PFSK-1 (cell line): ENCODE measurements around the gene MATN1.

Experiments used
- FOXP2 ChIP-seq: optimal IDR thresholded peaks from 2 replicates; pipeline ENCODE3; 2011; ENCODE audit warnings: borderline replicate concordance, control low read depth, inconsistent platforms; ENCODE audit not compliant: insufficient read depth; ENCODE audit errors: extremely low read length, extremely low read depth
- POLR2AphosphoS5 ChIP-seq: IDR thresholded peaks from 2 replicates; pipeline ENCODE4 v1.6.1; 2012; ENCODE audit warnings: low read depth, mild to moderate bottlenecking, control low read depth, low read length, moderate library complexity
- SIN3A ChIP-seq: IDR thresholded peaks from 2 replicates; pipeline ENCODE4 v1.6.1; 2012; ENCODE audit warnings: mild to moderate bottlenecking, low read length, moderate library complexity, borderline replicate concordance; ENCODE audit not compliant: insufficient read depth
- TAF1 ChIP-seq: IDR thresholded peaks from 2 replicates; pipeline ENCODE4 v1.6.1; 2012; ENCODE audit warnings: low read length, control low read depth, borderline replicate concordance; ENCODE audit not compliant: insufficient read depth
- TF ChIP-seq, protein P1 (sequence below), 2 experiments: IDR thresholded peaks; 2 replicates each; pipeline versions ENCODE4 v1.6.1 to v1.8.0; 2011 to 2012; ENCODE audit warnings: low read depth in 2 of 2, low read length in 2 of 2, control low read depth in 1 of 2, inconsistent platforms in 1 of 2, mild to moderate bottlenecking in 1 of 2, moderate library complexity in 1 of 2; ENCODE audit not compliant: insufficient read depth in 1 of 2

Gene MATN1

GRCh38 chr1:30727824-30728223 lies 4.4 kb upstream of the MATN1 start:
- TF ChIP-seq, protein P1, sequence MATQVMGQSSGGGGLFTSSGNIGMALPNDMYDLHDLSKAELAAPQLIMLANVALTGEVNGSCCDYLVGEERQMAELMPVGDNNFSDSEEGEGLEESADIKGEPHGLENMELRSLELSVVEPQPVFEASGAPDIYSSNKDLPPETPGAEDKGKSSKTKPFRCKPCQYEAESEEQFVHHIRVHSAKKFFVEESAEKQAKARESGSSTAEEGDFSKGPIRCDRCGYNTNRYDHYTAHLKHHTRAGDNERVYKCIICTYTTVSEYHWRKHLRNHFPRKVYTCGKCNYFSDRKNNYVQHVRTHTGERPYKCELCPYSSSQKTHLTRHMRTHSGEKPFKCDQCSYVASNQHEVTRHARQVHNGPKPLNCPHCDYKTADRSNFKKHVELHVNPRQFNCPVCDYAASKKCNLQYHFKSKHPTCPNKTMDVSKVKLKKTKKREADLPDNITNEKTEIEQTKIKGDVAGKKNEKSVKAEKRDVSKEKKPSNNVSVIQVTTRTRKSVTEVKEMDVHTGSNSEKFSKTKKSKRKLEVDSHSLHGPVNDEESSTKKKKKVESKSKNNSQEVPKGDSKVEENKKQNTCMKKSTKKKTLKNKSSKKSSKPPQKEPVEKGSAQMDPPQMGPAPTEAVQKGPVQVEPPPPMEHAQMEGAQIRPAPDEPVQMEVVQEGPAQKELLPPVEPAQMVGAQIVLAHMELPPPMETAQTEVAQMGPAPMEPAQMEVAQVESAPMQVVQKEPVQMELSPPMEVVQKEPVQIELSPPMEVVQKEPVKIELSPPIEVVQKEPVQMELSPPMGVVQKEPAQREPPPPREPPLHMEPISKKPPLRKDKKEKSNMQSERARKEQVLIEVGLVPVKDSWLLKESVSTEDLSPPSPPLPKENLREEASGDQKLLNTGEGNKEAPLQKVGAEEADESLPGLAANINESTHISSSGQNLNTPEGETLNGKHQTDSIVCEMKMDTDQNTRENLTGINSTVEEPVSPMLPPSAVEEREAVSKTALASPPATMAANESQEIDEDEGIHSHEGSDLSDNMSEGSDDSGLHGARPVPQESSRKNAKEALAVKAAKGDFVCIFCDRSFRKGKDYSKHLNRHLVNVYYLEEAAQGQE (IDR thresholded peaks at IDR 0.05; ENCODE audit: insufficient read depth in 1 of 2, low read depth in 2 of 2, low read length in 2 of 2), result no peak
- TF ChIP-seq TAF1 (no peak), SIN3A (no peak), FOXP2 (no peak), POLR2AphosphoS5 (no peak)

DNA sequence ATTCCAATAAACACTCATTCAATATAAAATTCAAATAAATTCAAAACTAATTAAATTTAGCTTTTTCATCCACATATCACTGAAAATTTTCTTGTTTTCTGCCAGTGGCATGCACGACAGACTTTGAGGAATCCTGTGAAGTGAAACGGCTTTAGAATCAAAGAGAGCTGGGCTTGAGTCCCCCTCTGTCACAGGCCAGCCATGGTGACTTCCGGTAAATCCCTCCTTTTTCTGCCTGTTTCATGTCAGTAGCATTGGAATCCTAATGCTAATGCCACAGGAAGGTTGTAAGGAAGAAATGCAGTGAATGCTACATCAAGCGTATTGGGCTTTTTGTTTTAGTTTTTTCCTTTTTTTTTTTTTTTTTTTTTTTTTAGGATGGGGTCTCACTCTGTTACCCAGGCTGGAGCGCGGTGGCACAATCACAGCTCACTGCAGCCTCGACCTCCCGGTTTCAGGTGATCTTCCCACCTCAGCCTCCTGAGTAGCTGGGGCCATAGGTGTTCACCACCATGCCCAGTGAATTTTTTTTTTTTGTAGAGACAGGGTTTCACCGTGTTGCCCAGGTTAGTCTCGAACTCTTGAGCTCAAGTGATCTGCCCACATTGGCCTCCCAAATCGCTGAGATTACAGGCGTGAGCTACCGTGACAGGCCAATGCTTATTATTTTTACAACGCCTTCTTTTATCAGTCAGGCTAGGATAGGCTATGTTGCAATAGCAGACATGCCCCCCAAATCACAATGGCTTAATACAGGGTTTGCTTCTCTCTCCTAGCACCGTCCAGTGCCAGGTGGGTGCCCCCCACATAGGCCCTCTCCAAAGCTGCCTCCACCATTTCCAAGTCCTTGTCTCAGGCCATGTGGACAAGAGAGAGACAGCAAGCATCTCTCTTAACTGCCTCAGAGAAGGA lies 3.6 kb upstream of the MATN1 start:
- TF ChIP-seq FOXP2 (no peak), POLR2AphosphoS5 (no peak), SIN3A (no peak), TAF1 (no peak)
- TF ChIP-seq, protein P1 (IDR thresholded peaks at IDR 0.05; ENCODE audit: insufficient read depth in 1 of 2, low read depth in 2 of 2, low read length in 2 of 2), result no peak

DNA sequence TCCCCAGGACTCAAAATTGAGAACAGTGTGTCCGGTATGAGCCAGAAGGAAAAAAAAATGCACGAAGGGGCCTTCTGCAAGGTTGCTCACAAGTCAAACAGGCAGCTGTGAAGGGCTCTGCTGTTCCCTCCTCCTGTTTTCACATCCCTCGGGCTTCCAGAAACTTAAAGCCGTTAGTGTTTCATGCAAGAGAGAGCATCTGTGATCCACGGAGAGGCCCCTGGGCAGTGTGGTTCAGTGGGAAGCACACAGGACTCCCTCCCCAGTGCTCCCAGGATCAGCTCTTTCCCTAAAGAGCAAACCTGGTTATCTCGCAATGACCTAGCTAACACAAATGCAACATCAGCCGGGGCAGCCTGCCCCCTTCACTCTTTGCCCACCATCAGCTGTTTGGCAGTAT lies 2.9 kb upstream of the MATN1 start:
- TF ChIP-seq SIN3A (no peak), FOXP2 (no peak), POLR2AphosphoS5 (no peak), TAF1 (no peak)
- TF ChIP-seq, protein P1 (IDR thresholded peaks at IDR 0.05; ENCODE audit: insufficient read depth in 1 of 2, low read depth in 2 of 2, low read length in 2 of 2), result no peak

DNA sequence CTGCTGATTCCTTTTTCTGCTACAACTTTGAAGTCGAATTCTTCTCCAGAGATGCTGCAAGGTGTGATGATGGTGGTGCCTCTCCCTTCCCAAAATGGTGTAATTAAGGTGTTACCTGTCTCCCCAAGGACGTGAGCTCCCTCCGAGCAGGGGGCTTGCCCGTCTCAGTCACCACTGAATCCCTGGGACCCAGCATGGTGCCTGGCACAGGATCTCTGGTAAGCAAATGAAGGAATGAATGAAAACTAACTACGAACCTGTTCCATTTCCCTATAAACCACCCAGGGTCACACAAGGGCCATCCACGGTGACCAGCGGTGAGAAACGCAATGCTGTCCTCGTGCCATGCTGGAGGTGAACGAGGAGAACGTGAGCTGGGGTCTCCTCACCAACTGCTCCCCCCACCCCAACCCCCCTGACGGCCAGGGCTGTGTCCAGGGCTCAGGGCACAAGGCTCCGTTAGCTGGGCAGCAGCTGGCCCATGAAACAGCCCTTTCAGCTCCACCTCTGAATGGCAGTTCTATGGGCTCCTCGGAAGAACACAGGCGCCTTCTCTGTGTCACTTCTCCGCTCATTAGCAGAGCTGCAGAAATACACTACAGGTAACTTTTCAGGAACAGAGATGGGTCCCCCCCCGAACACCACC lies 2.2 kb upstream of the MATN1 start:
- no peak for TF ChIP-seq FOXP2

GRCh38 chr1:30724655-30725421 lies 1.5 kb upstream of the MATN1 start:
- TF ChIP-seq SIN3A, result no peak
- TF ChIP-seq POLR2AphosphoS5, result no peak
- TF ChIP-seq, protein P1 (IDR thresholded peaks at IDR 0.05; ENCODE audit: insufficient read depth in 1 of 2, low read depth in 2 of 2, low read length in 2 of 2), result no peak
- TF ChIP-seq FOXP2, result no peak
- TF ChIP-seq TAF1, result no peak
